Measurements from ENCODE around the gene NETO1.

NETO1 gene

GRCh38 chr18:72834731-72835130 lies 33.1 kb downstream of the NETO1 start:
- no peak for TF ChIP-seq CEBPB (IDR thresholded peaks at IDR 0.05)

- TF ChIP-seq CEBPB (IDR thresholded peaks at IDR 0.05) = no peak
- no peak for TF ChIP-seq MAX (IDR thresholded peaks at IDR 0.05)
- TF ChIP-seq TEAD4 (IDR thresholded peaks at IDR 0.05) = no peak
- TF ChIP-seq RAD21 (IDR thresholded peaks at IDR 0.05; ENCODE audit: low read depth) = no peak
- TF ChIP-seq TCF12 (IDR thresholded peaks at IDR 0.05; ENCODE audit: low read depth) = no peak
- TF ChIP-seq TAF1 (IDR thresholded peaks at IDR 0.05; ENCODE audit: low read depth) = no peak
- no peak for TF ChIP-seq FOXM1 (IDR thresholded peaks at IDR 0.05; ENCODE audit: borderline replicate concordance, low read depth)
- TF ChIP-seq EGR1 (IDR thresholded peaks at IDR 0.05) = no peak
- no peak for TF ChIP-seq ZBTB7A (IDR thresholded peaks at IDR 0.05; ENCODE audit: low read depth)
- no peak for TF ChIP-seq REST (IDR thresholded peaks at IDR 0.05; ENCODE audit: low read depth)
- TF ChIP-seq USF1 (IDR thresholded peaks at IDR 0.05) = no peak
- TF ChIP-seq NFIC (IDR thresholded peaks at IDR 0.05) = no peak
- no peak for TF ChIP-seq EP300 (IDR thresholded peaks at IDR 0.05; ENCODE audit: borderline replicate concordance)
- no peak for TF ChIP-seq YY1 (IDR thresholded peaks at IDR 0.05; ENCODE audit: low read depth)
- TF ChIP-seq CREB1 (IDR thresholded peaks at IDR 0.05; ENCODE audit: low read depth) = no peak
Observed at GRCh38 chr18:72833471-72833870, 34.3 kb downstream of the NETO1 start.

- TF ChIP-seq REST (IDR thresholded peaks at IDR 0.05; ENCODE audit: low read depth) (peak; percentile 91), EGR1 (IDR thresholded peaks at IDR 0.05) (no peak)
Observed at GRCh38 chr18:72830109-72830508, 37.7 kb downstream of the NETO1 start.

GRCh38 chr18:72828601-72829000 lies 39.2 kb downstream of the NETO1 start:
- TF ChIP-seq NFIC (IDR thresholded peaks at IDR 0.05) (no peak), YY1 (IDR thresholded peaks at IDR 0.05; ENCODE audit: low read depth) (no peak), MAX (IDR thresholded peaks at IDR 0.05) (no peak), RAD21 (IDR thresholded peaks at IDR 0.05; ENCODE audit: low read depth) (no peak), TEAD4 (IDR thresholded peaks at IDR 0.05) (no peak), CEBPB (IDR thresholded peaks at IDR 0.05) (no peak), EGR1 (IDR thresholded peaks at IDR 0.05) (no peak), REST (IDR thresholded peaks at IDR 0.05; ENCODE audit: low read depth) (no peak), ZBTB7A (IDR thresholded peaks at IDR 0.05; ENCODE audit: low read depth) (no peak), USF1 (IDR thresholded peaks at IDR 0.05) (no peak), FOXM1 (IDR thresholded peaks at IDR 0.05; ENCODE audit: borderline replicate concordance, low read depth) (no peak), CREB1 (IDR thresholded peaks at IDR 0.05; ENCODE audit: low read depth) (no peak), EP300 (IDR thresholded peaks at IDR 0.05; ENCODE audit: borderline replicate concordance) (no peak), TAF1 (IDR thresholded peaks at IDR 0.05; ENCODE audit: low read depth) (no peak), TCF12 (IDR thresholded peaks at IDR 0.05; ENCODE audit: low read depth) (no peak)

- TF ChIP-seq TCF12 (IDR thresholded peaks at IDR 0.05; ENCODE audit: low read depth) (no peak), CREB1 (IDR thresholded peaks at IDR 0.05; ENCODE audit: low read depth) (no peak), USF1 (IDR thresholded peaks at IDR 0.05) (no peak), ZBTB7A (IDR thresholded peaks at IDR 0.05; ENCODE audit: low read depth) (no peak), TEAD4 (IDR thresholded peaks at IDR 0.05) (no peak), RAD21 (IDR thresholded peaks at IDR 0.05; ENCODE audit: low read depth) (no peak), MAX (IDR thresholded peaks at IDR 0.05) (no peak), EP300 (IDR thresholded peaks at IDR 0.05; ENCODE audit: borderline replicate concordance) (no peak), NFIC (IDR thresholded peaks at IDR 0.05) (no peak), REST (IDR thresholded peaks at IDR 0.05; ENCODE audit: low read depth) (no peak), EGR1 (IDR thresholded peaks at IDR 0.05) (no peak), FOXM1 (IDR thresholded peaks at IDR 0.05; ENCODE audit: borderline replicate concordance, low read depth) (no peak), CEBPB (IDR thresholded peaks at IDR 0.05) (no peak), YY1 (IDR thresholded peaks at IDR 0.05; ENCODE audit: low read depth) (no peak), TAF1 (IDR thresholded peaks at IDR 0.05; ENCODE audit: low read depth) (no peak)
Observed at GRCh38 chr18:72826736-72827135, 41.1 kb downstream of the NETO1 start.

All from Ishikawa (cell line).